ENCODE results near the gene PEX3. TPM values are rescaled to one million over a fixed set of nuclear protein-coding genes. Genes with fewer than 3 reads are reported as not detected.

The PEX3 gene
- total and polyA plus RNA-seq, 2 of the 4 experiments (the other 2 are of a cell fraction), result 13.3 to 13.7 TPM

DNA sequence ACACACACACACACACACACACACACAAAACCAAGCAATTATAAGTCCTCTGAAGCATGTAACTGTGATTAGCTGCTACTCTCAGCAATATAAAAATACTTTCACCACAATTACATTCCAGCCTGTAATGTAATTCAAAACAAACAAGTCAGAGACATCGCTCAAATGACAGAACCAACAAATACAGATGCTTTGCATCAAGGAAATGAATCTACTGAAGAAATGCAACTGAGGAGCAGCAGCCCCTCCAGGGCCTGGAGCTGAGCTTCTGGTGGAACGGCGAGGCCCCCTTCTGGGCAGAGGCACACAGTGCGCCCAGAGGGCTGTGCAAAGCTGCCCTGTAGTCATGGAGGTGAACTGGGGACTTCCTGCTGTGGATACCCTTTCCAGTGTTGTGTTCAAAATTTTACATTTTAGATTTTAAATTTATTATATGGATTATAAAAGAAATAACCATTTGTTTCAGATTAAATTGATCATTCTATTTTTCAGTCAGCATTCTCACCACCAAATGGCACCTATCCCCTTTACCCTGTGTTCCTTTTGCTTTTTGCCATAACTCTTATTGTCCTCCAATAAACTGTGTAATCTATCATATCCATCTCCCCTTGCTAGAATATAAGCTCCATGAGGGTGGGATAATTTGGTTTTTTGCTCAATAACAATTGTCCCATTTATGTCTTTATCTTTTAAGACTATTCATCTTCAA, 23.3 kb upstream of the PEX3 start:
- POLR2A ChIA-PET (ENCODE audit: unreplicated experiment), result no interaction called here
- ATAC-seq (ENCODE audit: low read depth), result peak; percentile 100
- no peak overlapping the region for H3K14ac ChIP-seq (replicated peaks; ENCODE audit: low read depth, low read length)

More for the DNA sequence above, 23.3 kb upstream of the PEX3 start:
- DNase-seq, result peak; percentile 86
- Histone ChIP-seq H2AFZ (replicated peaks; ENCODE audit: low read length, poor library complexity) (no peak overlapping the region), H4K91ac (ENCODE audit: insufficient read depth, low read depth, low read length) (no peak overlapping the region), H3K79me1 (ENCODE audit: low read depth in 1 of 2, low read length in 2 of 2) (no peaks in the 10 kb centered on the region), H4K20me1 (ENCODE audit: insufficient read depth, low read length) (no peaks in the 10 kb centered on the region), H2BK120ac (ENCODE audit: low read depth, low read length) (no peak overlapping the region), H2BK5ac (ENCODE audit: low read depth, low read length, poor library complexity, severe bottlenecking) (no peak overlapping the region), H4K8ac (ENCODE audit: low read depth in 2 of 2, low read length in 2 of 2) (no peak overlapping the region), H3K23ac (ENCODE audit: low read depth, low read length) (no peak overlapping the region), H3K18ac (ENCODE audit: low read depth, low read length) (no peak overlapping the region), H4K5ac (ENCODE audit: low read depth, low read length) (no peak overlapping the region), H3K9me3 (ENCODE audit: control insufficient read depth, insufficient read depth, low read length) (no peaks in the 10 kb centered on the region), H2AK5ac (ENCODE audit: low read depth, low read length) (no peak overlapping the region), H3K9ac (ENCODE audit: low read depth, low read length) (no peak overlapping the region), H3K4me1 (ENCODE audit: control insufficient read depth, insufficient read depth, low read length) (peaks cover 2% of the 10 kb centered on the region), H3K27ac (ENCODE audit: insufficient read depth, low read length) (no peak overlapping the region), H3K4ac (ENCODE audit: low read depth, low read length) (no peak overlapping the region), H3K4me2 (ENCODE audit: low read depth, low read length) (no peak overlapping the region), H2BK20ac (ENCODE audit: low read depth, low read length) (no peak overlapping the region), H2BK15ac (ENCODE audit: low read depth, low read length) (no peak overlapping the region), H3K56ac (ENCODE audit: extremely low read depth, insufficient read depth, low read length) (no peak overlapping the region), H2AK9ac (replicated peaks; ENCODE audit: low read depth, low read length, poor library complexity) (no peak overlapping the region), H3K4me3 (ENCODE audit: insufficient read depth, low read depth, low read length) (no peak overlapping the region), H3K36me3 (ENCODE audit: control insufficient read depth, insufficient read depth, low read length) (peaks cover 3% of the 10 kb centered on the region), H3K9me1 (ENCODE audit: insufficient read depth, low read length) (no peaks in the 10 kb centered on the region), H3K27me3 (ENCODE audit: control insufficient read depth, insufficient read depth, low read length) (no peaks in the 10 kb centered on the region)
- intact Hi-C loops (cut with micrococcal nuclease) (loop anchor here (1.0 to 5.0 kb wide), 7 partner anchors 175 to 952 kb away; partner anchors contain the start of gene AIG1), in situ Hi-C loops (cut with MboI; ENCODE audit: low sequenced_read_pairs) (no loop called here), dilution Hi-C loops (cut with HindIII; ENCODE audit: low sequenced_read_pairs, unreplicated experiment) (no loop called here)
- CTCF ChIA-PET, result interaction anchor here (0.6 to 3.0 kb wide), 18 partner anchors 10 to 953 kb away, joined by 3 to 16 read pairs (median 4); no protein-coding TSS in a partner anchor
- no peak for TF ChIP-seq NFE2L2 (IDR thresholded peaks at IDR 0.05; ENCODE audit: low read depth, low read length)
- TF ChIP-seq MAZ (IDR thresholded peaks at IDR 0.05; ENCODE audit: borderline replicate concordance, low read depth, low read length), result peak; percentile 91
- peak; percentile 51; the same call in 1 of the 2 replicates for TF ChIP-seq POLR2A (IDR thresholded peaks at IDR 0.05; ENCODE audit: low read depth, low read length)
- peak; percentile 97 for TF ChIP-seq CTCF (conservative IDR thresholded peaks at IDR 0.05; ENCODE audit: low read depth, low read length)
- no peak for TF ChIP-seq BHLHE40 (IDR thresholded peaks at IDR 0.05; ENCODE audit: low read depth, low read length)
- TF ChIP-seq MXI1 (IDR thresholded peaks at IDR 0.05; ENCODE audit: borderline replicate concordance, low read depth, low read length), result no peak
- no peak for TF ChIP-seq MAFK (IDR thresholded peaks at IDR 0.05; ENCODE audit: low read depth, low read length)
- no peak for TF ChIP-seq CEBPB (IDR thresholded peaks at IDR 0.05; ENCODE audit: low read depth, low read length)
- TF ChIP-seq RCOR1 (IDR thresholded peaks at IDR 0.05; ENCODE audit: insufficient replicate concordance, low read length), result no peak
- TF ChIP-seq SMC3 (IDR thresholded peaks at IDR 0.05; ENCODE audit: low read depth, low read length), result peak; percentile 97
- TF ChIP-seq RFX5 (IDR thresholded peaks at IDR 0.05; ENCODE audit: low read depth, low read length), result no peak
- TF ChIP-seq, protein P1, sequence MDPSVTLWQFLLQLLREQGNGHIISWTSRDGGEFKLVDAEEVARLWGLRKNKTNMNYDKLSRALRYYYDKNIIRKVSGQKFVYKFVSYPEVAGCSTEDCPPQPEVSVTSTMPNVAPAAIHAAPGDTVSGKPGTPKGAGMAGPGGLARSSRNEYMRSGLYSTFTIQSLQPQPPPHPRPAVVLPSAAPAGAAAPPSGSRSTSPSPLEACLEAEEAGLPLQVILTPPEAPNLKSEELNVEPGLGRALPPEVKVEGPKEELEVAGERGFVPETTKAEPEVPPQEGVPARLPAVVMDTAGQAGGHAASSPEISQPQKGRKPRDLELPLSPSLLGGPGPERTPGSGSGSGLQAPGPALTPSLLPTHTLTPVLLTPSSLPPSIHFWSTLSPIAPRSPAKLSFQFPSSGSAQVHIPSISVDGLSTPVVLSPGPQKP (IDR thresholded peaks at IDR 0.05; ENCODE audit: borderline replicate concordance, low read depth, low read length), result 0 out of 2 replicates have a peak, but pooled peaks have one; percentile 8
- TF ChIP-seq RAD21 (IDR thresholded peaks at IDR 0.05; ENCODE audit: low read length), result peak; percentile 99
- TF ChIP-seq USF2 (IDR thresholded peaks at IDR 0.05; ENCODE audit: low read depth, low read length), result no peak
- BruUV-seq (replicated peaks), result no TSS peak
- WGBS, 2 experiments (ENCODE audit: extremely low coverage in 2 of 2, insufficient read length in 1 of 2), result no CpG with 5 or more reads among the region's 4 CpGs
